ENCODE measurements around the gene FOXP4.
A peak's percentile ranks its signal among the peaks of the same experiment; 100 is the strongest.

The FOXP4 gene

DNA sequence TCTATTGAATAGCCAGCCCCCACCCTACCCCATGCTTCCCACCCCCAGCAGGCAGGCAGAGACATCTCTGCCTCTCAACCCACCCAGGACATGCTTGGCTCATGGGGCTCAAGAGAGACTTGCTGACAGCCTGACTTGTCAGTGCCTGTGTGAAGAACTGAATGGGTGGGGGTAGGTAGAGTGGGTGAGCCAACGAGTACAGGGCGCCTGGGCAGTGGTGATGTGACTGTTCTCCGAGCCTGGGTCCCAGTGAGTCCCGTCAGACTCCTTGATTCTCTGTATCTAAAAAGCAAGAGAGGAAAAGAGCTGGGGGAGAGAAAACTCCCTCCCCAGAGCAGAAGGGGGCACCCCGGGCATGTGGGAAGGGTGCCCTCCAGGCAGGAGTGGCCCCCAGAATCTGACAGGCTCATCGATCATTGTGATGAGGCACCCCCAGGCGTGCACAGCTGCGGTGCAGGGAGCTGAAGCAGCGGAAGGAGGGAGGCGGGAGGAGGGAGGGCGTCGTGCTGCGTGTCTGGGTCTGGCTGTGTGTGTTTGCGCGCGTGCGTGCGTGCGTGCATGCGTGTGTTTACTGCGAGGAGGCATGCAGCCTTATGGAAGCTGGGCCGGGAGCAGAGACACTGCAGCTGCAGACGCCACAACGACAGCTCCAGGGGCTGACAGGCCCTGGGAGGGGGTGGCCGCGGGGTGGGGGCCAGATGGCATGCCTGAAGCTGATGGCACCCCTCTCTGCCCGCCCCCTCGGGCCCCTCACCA lies 40.2 kb downstream of the FOXP4 start:
- no peak for DNase-seq

- no peak for DNase-seq
Observed at GRCh38 chr6:41587131-41587879, 41.1 kb downstream of the FOXP4 start.

GRCh38 chr6:41588111-41588510 lies 41.9 kb downstream of the FOXP4 start:
- DNase-seq: no peak

DNA sequence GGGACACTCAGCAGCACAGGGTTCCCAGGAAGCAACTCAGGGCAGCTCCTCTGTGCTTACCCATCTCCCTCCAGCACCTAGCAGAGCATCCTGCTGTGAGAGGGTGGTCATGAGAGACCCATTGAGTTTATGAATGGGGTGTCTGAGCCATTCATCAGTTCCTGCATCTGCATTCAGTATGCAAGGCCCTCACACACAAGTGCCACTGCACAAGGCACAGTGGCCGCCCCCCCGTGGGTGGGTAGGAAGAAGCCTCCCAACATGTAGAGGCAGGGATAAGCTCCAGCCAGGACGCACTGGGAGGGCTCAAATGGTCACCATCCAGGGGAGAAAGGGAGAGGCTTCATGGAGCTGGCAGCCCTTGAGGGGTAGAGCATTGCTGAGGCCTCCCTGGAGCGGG lies 43.0 kb downstream of the FOXP4 start:
- DNase-seq: no peak

GRCh38 chr6:41589636-41590622 lies 43.7 kb downstream of the FOXP4 start:
- no peak for DNase-seq

DNA sequence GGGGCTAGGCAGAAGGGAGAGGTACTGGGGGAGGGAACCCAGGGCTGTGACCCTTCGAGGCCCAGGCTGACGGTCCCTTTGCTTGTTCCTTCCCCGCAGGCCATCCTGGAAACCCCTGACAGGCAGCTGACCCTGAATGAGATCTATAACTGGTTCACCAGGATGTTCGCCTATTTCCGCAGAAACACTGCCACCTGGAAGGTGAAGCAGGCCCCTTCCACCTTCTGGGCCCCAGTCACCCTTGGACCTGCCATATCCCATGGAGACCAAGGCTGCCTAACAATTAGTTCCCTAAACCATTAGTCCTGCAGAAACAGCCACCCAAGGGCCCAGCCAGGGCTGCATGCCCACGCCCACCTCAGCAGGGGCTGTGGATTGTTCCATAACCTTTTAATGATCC lies 44.9 kb downstream of the FOXP4 start:
- DNase-seq: no peak

DNA sequence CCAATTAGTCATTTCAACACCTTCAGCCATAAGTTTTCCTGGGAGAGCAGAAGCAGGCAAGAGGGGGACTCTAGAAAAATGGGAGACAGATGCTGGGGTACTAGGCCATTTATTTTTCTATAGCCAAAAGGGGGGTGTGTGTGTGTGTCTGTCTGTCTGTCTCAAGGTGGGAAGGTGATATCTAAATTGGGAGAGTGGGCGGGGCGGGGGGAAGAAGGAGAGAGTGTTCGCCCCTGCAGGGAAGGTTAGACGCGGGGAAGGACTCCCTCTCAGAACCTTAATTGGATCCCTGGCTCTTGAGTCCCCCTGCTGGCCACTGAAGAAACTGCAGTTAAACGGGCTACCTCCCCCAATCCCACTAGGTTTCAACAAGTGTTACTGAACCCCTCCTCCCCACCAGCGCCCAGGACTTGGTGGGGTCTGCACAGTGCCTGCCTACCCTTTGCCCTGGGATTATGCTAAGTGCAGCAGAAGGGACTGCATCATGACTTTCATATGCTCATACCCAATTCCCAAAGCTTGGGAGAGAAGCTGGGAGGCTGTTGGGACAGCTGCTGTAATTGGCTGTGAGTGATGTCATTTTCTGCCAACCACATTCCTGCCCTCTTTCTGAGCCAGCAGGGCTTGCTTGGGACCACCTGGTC lies 45.8 kb downstream of the FOXP4 start:
- DNase-seq: peak; percentile 77

- no peak for DNase-seq
Observed at GRCh38 chr6:41593406-41593805, 47.2 kb downstream of the FOXP4 start.

DNA sequence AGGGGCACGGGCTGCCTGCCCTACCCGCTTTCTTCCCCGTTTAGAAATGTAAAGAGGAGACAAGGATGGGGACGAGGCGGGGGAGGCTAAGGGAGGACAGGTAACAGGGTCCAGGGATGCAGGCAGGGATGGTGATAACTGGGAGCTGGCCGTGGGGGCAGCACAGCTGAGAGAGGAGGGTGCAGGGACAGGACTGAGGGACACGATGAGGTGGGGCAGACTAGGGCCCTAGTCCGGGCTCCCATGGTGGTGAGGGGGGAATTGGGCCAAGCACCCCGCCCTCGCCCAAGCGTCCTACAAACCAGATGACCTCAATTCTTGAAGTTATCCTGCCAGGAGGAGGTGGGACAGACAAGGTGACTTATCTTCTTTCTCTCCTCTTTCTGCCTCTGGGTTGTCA lies 47.7 kb downstream of the FOXP4 start:
- no peak for DNase-seq

GRCh38 chr6:41594326-41594725 lies 48.1 kb downstream of the FOXP4 start:
- DNase-seq: no peak

GRCh38 chr6:41594766-41595165 lies 48.6 kb downstream of the FOXP4 start:
- DNase-seq: no peak

DNA sequence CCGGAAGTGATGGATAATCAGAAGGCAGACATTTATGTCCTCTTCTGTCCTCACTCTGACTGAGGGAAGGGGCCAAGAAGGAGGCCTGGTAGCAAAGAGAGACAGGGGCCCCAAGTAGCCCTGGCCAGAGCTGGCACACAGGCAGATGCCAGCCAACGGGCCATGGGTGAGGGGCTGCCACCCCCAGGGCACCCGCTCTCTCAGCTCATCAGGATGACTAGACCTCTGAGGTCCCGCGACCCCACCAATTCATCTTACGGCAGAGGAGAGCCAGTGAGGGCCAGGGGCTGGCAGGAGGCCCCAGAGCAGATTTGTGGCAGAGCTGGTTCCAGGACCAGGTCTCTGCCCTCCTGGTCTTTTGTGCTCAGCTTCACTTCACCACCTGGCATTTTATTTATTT lies 49.0 kb downstream of the FOXP4 start:
- DNase-seq: no peak

GRCh38 chr6:41596096-41596685 lies 50.0 kb downstream of the FOXP4 start:
- no peak for DNase-seq

DNA sequence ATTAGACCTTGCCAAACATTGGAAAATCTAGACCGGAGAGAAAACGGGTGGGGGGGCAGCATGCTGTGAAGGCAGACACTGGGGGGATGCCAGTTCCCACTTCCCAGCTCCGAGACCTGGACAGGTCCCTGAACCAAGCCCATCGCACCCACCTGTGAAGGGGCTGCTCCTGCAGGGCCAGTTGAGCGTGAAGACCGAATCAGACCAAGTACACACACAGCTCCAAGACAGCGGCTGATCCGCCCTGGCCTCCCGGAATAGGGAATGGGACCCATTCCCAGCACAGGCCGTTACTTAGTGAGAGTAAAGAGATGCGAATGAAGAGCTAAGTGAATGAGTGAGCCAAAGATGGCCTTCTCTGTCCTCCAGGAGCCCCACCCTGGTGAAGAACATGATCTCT lies 50.6 kb downstream of the FOXP4 start:
- DNase-seq: no peak

GRCh38 chr6:41597246-41598000 lies 51.2 kb downstream of the FOXP4 start:
- DNase-seq: no peak

DNA sequence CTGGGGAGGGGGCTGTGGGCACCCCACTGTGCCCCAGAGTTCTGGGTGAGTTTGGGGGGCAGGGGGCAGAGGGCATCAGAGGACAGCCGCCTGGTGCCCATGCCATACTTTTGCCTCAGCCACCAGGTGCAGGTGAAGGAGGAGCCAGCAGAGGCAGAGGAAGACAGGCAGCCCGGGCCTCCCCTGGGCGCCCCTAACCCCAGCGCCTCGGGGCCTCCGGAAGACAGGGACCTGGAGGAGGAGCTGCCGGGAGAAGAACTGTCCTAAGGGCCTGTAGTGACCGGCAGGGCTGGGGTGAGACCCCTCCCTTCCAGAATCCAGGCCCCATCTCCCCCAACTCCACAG lies 52.5 kb downstream of the FOXP4 start:
- DNase-seq: no peak

DNA sequence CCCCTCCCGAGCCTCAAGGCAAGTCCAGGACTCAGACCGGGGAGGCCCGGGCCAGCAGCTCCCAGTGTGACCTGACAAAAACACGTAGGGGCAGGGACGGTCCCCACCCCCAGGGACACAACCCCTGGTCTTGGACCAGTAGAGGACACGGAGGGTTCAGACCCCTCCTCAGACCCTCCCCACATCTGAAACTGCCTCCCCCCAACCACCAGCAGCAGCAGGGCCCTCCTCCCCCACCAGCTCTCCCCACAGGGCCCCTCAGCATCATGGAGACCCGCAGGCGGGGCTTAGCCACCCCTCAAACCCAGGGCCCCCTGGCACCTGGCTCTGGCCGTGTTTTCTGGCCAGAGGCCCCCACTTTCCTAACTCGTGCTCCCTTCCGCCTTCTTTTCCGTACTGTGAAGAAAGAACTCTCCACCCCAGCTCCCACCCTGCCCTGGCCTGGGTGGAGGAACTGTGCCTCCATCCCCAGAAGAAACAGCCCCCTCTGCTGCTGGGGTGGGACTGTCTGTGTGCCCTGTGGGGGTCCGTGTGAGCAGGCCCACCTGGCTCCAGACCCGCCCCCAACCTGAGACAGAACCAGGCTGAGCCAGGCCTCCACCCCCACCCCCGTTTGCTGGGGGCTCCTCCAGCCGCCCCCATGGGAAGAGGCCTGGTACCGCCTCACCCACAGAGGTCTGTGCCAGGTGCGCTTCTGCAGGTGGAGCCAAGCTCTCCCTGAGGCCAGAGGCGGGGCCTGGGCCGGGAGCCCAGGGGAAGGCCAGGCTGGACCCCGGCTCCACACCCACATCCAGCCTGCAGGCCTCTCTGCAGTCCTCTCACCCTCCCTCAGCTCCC lies 53.1 kb downstream of the FOXP4 start:
- DNase-seq: peak; percentile 5

DNA sequence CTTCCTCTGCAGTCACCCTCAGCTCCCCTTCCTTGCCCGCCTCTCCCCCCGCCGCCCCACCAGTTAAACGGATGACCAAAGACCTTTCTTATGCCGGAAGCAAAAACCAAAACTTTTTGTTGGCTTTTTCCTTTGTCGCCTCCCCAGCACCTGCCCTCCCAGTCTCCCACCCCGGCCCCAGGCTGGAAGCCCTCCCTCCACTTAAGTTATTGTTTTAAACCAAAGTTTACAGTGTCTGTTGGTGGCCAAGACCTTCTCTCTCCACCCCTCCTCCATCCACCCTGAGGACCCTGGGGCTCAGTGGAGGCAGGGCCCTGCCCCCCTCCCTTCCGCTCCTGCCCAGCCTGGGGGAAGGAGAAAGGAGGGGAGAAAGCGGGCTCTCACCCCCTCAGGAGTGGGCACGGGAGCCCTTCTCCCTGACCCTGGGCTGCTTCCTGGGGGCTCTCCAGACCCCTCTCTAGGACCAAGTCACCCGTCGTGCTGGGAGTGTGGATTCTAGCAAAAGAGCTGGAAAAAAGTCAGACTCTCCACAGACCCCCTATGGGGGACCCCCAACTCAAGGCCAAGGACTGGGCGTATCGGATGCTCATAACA lies 53.8 kb downstream of the FOXP4 start:
- peak; percentile 4 for DNase-seq

DNA sequence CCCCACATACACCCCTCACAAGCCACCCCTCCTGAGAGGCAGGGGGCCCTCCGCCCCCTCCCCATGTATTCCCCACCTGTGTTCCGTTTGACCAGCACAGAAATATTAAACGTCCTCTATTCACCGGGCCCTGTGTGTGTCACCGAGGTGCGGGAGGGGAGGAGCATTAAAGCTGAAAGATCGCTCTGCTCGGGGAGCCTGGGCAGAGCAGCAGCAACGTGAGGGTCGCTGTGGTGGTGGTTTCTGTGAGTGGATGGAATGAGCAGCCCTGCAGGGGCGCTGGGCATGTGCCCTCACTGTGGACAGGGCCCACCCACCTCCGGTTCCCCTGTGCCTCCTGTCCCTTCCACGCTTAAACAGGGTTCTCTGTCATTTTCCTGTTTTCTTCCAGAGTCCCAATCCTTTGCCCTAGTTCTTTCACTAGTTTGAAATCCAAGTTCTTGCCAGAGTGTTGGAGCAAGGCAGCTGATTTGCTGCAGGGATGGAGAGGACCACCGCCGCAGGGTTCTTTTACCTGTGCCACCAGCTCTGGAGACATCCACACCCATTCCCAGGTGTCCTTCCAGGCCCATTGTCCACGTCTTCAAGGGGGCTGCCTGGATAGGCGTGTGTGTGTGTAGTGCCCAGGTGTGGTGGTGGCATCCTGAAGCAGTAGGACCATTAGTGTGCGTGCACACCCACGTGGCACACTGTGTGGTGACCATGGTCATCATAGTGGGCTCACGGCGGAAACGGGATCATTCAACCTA lies 54.5 kb downstream of the FOXP4 start:
- peak; percentile 7 for DNase-seq

GRCh38 chr6:41601248-41601549 lies 55.0 kb downstream of the FOXP4 start:
- peak; percentile 5 for DNase-seq

Data from activated naive CD4-positive, alpha-beta T cell treated with anti-CD3 and anti-CD28 coated beads, Interleukin-2, amount 50 U/mL, for 16 hours (primary cell).